ENCODE measurements around the gene HOXA4. TPM values are rescaled to one million over a fixed set of nuclear protein-coding genes. Genes with fewer than 3 reads are reported as not detected.

HOXA4 gene
- polyA plus RNA-seq = not detected

- Mint-ChIP-seq H3K27ac (peak within 1 kb of the TSS in 2 of 3 donors; percentile 68 to 86), H3K27me3 (peaks cover 28% of the 10 kb centered on the region), H3K9me3 (no peaks in the 10 kb centered on the region), H3K4me3 (peak within 1 kb of the TSS; percentile 75 to 87 (median 76)), H3K36me3 (no peaks in the 10 kb centered on the region), H3K4me1 (peaks cover 2 to 5% (median 4%) of the 10 kb centered on the region in 3 donors)
Measured at GRCh38 chr7:27130540-27131389, at the start of gene HOXA4. Gene HOXA4 (minus strand): TSS chr7:27130757. CDS start chr7:27130733, 24 bp downstream.

DNA sequence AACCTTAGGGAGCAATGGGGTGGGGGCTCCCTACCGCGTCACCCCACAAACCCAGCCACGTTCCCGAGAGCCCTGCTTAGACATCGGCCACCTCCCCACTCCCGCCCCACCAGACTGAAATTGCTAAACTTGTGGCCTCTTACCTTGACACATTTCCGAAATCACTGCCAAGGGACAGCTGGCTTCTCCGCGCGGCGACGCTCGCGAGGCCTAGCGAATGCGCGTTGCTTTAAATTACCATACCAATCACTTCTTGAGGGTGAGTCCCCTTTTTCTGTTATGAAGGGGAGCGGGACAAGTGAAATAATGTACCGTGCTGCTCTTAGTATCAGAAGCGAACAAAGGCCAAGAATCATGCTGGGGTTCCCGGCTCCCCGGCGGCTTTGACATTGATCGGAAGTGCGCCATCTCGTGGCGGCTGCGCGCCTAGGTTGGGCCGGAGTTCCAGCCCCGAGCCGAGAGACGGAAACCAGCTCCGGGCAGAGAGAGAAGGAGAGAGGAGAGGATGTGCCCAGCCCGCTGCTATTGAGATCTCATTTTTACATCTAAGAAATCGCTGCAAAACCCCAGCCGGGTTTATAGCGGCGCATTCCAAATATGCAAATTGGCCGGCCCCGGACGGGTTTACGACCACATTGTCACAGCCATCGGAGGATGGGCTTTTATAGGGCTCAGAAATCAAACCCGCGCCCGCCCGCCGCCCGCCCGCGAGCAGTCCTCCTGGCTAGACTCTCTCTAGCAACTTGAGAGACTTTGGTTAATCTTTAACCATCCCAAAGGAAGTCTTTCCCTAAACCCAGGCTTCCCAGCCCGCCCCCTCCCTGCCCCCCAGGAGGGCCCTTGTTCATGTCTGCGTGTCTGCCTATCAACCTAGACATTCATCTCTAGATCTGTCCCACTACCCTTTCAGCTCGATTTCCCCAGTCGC lies 49.2 kb upstream of the HOXA4 start:
- Mint-ChIP-seq H3K9me3 (peaks cover 0 to 5% (median 0%) of the 10 kb centered on the region in 3 donors), H3K27me3 (peaks cover 43% of the 10 kb centered on the region), H3K4me3 (peak overlapping the region in 3 of 4 donors; percentile 67 to 75 (median 73)), H3K4me1 (peaks cover 6 to 15% (median 11%) of the 10 kb centered on the region in 3 donors), H3K27ac (peak overlapping the region in 2 of 3 donors; percentile 88 to 92), H3K36me3 (no peaks in the 10 kb centered on the region)

- Mint-ChIP-seq H3K27me3 (peaks cover 42% of the 10 kb centered on the region), H3K27ac (peak overlapping the region in 2 of 3 donors; percentile 67 to 88), H3K4me3 (no peak overlapping the region), H3K4me1 (peaks cover 4 to 12% (median 8%) of the 10 kb centered on the region in 3 donors), H3K9me3 (peaks cover 0 to 4% (median 0%) of the 10 kb centered on the region in 3 donors), H3K36me3 (no peaks in the 10 kb centered on the region)
Measured at GRCh38 chr7:27179030-27179429, 48.5 kb upstream of the HOXA4 start.

GRCh38 chr7:27178366-27178765 lies 47.8 kb upstream of the HOXA4 start:
- H3K27me3 Mint-ChIP-seq = peaks cover 39% of the 10 kb centered on the region

GRCh38 chr7:27177795-27178320 lies 47.3 kb upstream of the HOXA4 start:
- Mint-ChIP-seq H3K9me3 (peaks cover 0 to 4% (median 0%) of the 10 kb centered on the region in 3 donors), H3K27ac (peak overlapping the region in 2 of 3 donors; percentile 6 to 95), H3K4me3 (peak overlapping the region in 1 of 4 donors; percentile 81), H3K4me1 (peaks cover 1 to 8% (median 8%) of the 10 kb centered on the region in 3 donors), H3K36me3 (no peaks in the 10 kb centered on the region), H3K27me3 (peaks cover 38% of the 10 kb centered on the region)

More at GRCh38 chr7:27178366-27178765, 47.8 kb upstream of the HOXA4 start:
- Mint-ChIP-seq H3K4me1 (peaks cover 1 to 8% (median 8%) of the 10 kb centered on the region in 3 donors), H3K36me3 (no peaks in the 10 kb centered on the region), H3K4me3 (peak overlapping the region in 1 of 4 donors; percentile 81), H3K9me3 (peaks cover 0 to 4% (median 0%) of the 10 kb centered on the region in 3 donors), H3K27ac (peak overlapping the region in 2 of 3 donors; percentile 61 to 95)

DNA sequence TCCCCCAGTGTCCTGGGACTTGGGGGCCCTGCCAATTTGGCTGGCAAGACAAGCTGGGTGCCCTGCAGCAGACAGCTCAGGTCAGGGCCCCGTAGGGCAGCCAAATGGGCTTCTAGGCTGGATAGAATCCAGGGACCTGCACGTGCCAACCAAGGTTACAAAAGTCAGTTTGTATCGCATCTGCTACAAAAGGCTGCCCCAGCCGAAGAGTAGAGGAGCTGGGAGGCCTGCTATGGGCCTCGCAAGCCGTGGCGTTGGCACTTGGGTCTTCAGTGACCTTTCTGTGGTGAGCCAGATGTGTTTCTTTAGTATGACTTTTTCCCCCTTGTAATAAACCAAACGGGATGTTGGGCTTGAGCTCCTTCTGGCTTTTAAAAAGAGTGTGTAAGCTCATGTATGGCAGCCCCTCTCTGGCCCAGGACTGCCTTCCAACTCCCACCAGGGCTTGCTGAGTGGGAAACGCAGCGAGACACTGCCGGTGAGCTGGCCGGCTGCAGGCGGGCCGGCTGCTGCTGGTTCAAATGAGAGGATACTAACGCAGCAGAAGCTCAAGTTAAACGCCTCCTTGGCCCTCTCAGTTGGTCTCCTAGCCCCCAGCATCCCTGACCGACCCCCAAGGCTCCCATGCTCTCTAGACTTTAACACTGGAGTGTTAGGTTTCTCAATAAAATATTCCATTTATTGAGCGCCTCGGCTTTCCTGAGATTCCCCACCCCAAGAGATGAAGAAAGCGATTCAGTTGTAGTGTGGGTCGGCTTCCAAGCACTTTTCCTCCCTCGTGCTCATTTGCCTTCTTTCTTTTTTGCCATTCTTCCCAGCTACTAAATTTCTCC lies 46.6 kb upstream of the HOXA4 start:
- Mint-ChIP-seq H3K36me3 (no peaks in the 10 kb centered on the region), H3K4me3 (peak overlapping the region in 1 of 4 donors; percentile 81)

DNA sequence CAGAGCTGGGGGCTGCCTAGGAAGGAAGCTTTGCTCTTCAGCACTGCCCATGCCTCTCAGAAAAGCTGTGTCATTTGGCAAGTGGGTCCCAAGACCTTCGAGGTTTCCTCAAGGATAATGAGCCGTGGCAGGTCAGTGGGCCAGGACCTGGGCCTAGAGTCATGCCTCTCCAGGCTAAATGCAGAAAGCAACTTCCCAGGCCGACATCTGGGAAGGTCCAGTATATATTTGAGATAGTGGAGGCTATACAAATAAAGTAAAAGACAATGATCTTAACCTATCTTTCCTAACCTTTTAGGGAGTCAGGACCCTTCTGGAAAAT lies 45.9 kb upstream of the HOXA4 start:
- Mint-ChIP-seq H3K27me3 (peaks cover 44% of the 10 kb centered on the region), H3K4me3 (peak overlapping the region in 1 of 4 donors; percentile 50), H3K9me3 (peaks cover 0 to 7% (median 0%) of the 10 kb centered on the region in 3 donors), H3K27ac (peak overlapping the region in 1 of 3 donors; percentile 94), H3K4me1 (peaks cover 8 to 17% (median 14%) of the 10 kb centered on the region in 3 donors), H3K36me3 (peaks cover 2% of the 10 kb centered on the region)

More for the DNA sequence above, 46.6 kb upstream of the HOXA4 start:
- Mint-ChIP-seq H3K9me3 (peaks cover 0 to 4% (median 0%) of the 10 kb centered on the region in 3 donors), H3K4me1 (peaks cover 4 to 10% (median 10%) of the 10 kb centered on the region in 3 donors), H3K27ac (peak overlapping the region in 1 of 3 donors; percentile 95), H3K27me3 (peaks cover 37% of the 10 kb centered on the region)

DNA sequence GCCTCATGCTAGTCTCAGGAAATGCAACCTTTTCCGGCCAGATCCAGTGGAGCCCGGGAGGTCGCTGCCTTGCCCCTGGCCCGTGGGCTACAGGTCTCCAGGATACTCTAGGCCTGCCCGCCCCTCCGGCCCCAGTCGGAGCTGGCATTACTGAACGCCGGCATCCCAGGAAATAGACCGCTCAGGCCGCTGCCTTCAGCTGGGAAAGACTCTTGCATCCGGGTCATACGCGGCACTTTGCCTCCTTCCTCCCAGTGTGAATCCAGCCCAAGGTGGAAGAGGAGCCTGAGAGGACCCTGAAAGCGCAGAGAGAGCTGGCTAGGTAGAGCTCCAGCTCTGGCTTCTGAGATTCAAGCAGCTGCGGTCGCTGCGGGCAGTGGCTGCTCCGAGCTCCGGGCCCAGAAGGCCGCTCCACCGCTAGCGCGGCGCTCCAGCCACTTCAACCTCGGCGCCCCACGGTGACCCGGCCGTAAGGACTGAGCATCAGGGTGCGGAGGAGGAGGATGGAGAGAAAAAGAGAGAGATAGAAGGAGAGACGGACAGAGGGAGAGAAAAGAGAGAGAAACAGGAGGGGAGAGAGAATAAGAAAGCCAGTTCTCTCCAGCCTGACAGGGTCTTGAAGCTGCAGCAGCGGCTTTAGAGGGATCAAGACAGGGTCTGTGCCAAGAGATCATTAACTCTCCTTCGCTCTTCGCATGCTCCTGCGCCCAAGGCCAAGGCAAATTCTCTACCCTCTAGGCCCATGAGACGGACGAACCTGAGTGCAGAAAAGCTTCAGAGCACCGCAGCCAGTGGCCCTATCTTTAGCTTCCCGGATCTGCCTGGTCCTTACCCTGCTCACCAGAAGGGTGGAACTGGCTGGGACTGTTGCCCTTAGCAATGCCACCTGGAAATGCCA lies 45.3 kb upstream of the HOXA4 start:
- peaks cover 44% of the 10 kb centered on the region for H3K27me3 Mint-ChIP-seq
- H3K27ac Mint-ChIP-seq = peak overlapping the region in 1 of 3 donors; percentile 94
- H3K36me3 Mint-ChIP-seq = peaks cover 2% of the 10 kb centered on the region
- H3K4me1 Mint-ChIP-seq = peaks cover 8 to 20% (median 14%) of the 10 kb centered on the region in 3 donors
- peaks cover 0 to 7% (median 0%) of the 10 kb centered on the region in 3 donors for H3K9me3 Mint-ChIP-seq
- H3K4me3 Mint-ChIP-seq = peak overlapping the region in 1 of 4 donors; percentile 50

- Mint-ChIP-seq H3K4me3 (peak overlapping the region in 3 of 4 donors; percentile 52 to 75 (median 58)), H3K27me3 (peaks cover 41% of the 10 kb centered on the region), H3K36me3 (peaks cover 2% of the 10 kb centered on the region), H3K9me3 (peaks cover 0 to 5% (median 0%) of the 10 kb centered on the region in 3 donors), H3K4me1 (peaks cover 8 to 20% (median 11%) of the 10 kb centered on the region in 3 donors), H3K27ac (peak overlapping the region; percentile 86 to 94 (median 93))
Measured at GRCh38 chr7:27174874-27175625, 44.5 kb upstream of the HOXA4 start.

GRCh38 chr7:27173956-27174873 lies 43.7 kb upstream of the HOXA4 start, which contains the start of gene HOXA10:
Gene HOXA10 (minus strand): TSS chr7:27174320. CDS start chr7:27174306, 14 bp downstream.
- H3K27ac Mint-ChIP-seq = peak within 1 kb of the TSS; percentile 86 to 98 (median 93)
- H3K4me1 Mint-ChIP-seq = peaks cover 7 to 20% (median 7%) of the 10 kb centered on the region in 3 donors
- peaks cover 2% of the 10 kb centered on the region for H3K36me3 Mint-ChIP-seq
- peak within 1 kb of the TSS; percentile 54 to 75 (median 63) for H3K4me3 Mint-ChIP-seq
- H3K27me3 Mint-ChIP-seq = peaks cover 34% of the 10 kb centered on the region
- peaks cover 0 to 5% (median 0%) of the 10 kb centered on the region in 3 donors for H3K9me3 Mint-ChIP-seq

DNA sequence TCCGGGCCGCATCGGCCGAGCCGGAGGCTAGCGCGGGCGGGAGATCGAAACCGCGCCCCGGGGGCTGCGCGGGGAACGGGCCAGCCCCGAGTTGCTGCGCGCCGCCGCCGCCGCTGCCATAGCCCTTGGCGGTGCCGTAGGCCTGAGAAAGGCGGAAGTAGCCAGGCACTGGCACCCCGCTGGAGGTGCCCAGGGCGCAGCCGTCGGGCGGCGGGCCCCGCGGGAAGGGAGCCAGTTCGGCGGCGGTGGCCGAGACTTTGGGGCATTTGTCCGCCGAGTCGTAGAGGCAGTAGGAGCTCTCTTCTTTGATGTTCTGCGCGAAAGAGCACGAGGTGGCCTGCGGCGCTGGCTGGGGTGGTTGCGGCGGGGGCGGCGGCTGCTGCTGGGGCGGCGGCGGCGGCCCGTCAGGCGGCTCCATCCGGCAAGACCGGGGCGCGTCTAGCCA lies 43.0 kb upstream of the HOXA4 start:
- Mint-ChIP-seq H3K9me3 (peaks cover 0 to 8% (median 0%) of the 10 kb centered on the region in 3 donors), H3K27me3 (peaks cover 40% of the 10 kb centered on the region), H3K4me1 (peaks cover 7 to 20% (median 10%) of the 10 kb centered on the region in 3 donors)

More for the DNA sequence above, 43.0 kb upstream of the HOXA4 start:
- H3K36me3 Mint-ChIP-seq = peaks cover 2% of the 10 kb centered on the region
- H3K4me3 Mint-ChIP-seq = peak overlapping the region in 2 of 4 donors; percentile 45 to 54
- peak overlapping the region in 1 of 3 donors; percentile 92 for H3K27ac Mint-ChIP-seq
